Body of pancreas (tissue), 4 donors: ENCODE data around the gene NEK3. TPM values are rescaled to one million over a fixed set of nuclear protein-coding genes. Genes with fewer than 3 reads are reported as not detected.

Experiments used
- ATAC-seq: fragments of 150-250 bp; one replicate; pipeline ENCODE4 v1.9.1; 2016
- DNase-seq, 4 donors: peaks; one replicate each; pipeline ENCODE4 v3.0.0-alpha.2; 2019
- H3K27ac ChIP-seq, 4 donors: fragments of 200-600 bp; sonication (generic); 1 replicate in 3 of 4; 2 replicates in 1 of 4; pipeline versions ENCODE4 v1.5.1 to v1.6.1; 2016 to 2019; ENCODE audit warnings: mild to moderate bottlenecking in 1 of 4, mixed read lengths in 1 of 4, moderate library complexity in 1 of 4
- H3K27me3 ChIP-seq, 2 donors: fragments of 200-600 bp; sonication (generic); one replicate each; pipeline ENCODE4 v1.6.0; 2016; ENCODE audit warnings: mild to moderate bottlenecking in 1 of 2
- H3K36me3 ChIP-seq, 2 donors: fragments of 200-600 bp; sonication (generic); replicated peaks in 1 of 2; 2 replicates each; pipeline ENCODE4 v1.5.1; 2016; ENCODE audit warnings: low read depth in 2 of 2; ENCODE audit not compliant: insufficient read depth in 1 of 2
- H3K4me1 ChIP-seq: fragments of 200-600 bp; sonication (generic); one replicate; pipeline ENCODE4 v1.6.0; 2016
- H3K4me3 ChIP-seq, 2 donors: fragments of 200-600 bp; sonication (generic); 1 replicate in 1 of 2; 2 replicates in 1 of 2; pipeline ENCODE4 v1.5.1; 2016 to 2019
- H3K9me3 ChIP-seq, 3 donors: fragments of 200-600 bp; sonication (generic); 1 replicate in 2 of 3; 2 replicates in 1 of 3; pipeline ENCODE4 v1.5.1; 2016
- POLR2A ChIP-seq, 3 donors: fragments of 450-650 bp; IDR thresholded peaks; one replicate each; pipeline ENCODE4 v1.6.1; 2016; ENCODE audit warnings: antibody characterized with exemption in 3 of 3, mild to moderate bottlenecking in 2 of 3
- WGBS, 2 donors: methylation state at CpG; one replicate each; pipeline ENCODE4 v1.1.5; 2017; 5-methylcytosine and 5-hydroxymethylcytosine counted together
- intact Hi-C: fragments of 100-400 bp; cut with DNase I; formaldehyde crosslinking; loops from one replicate; pipeline ENCODE4 v1.15.1; 2023
- total RNA-seq, 2 donors: library from RNA; depleted of rRNA; stranded (reverse); fragments of >200 nt; gene quantifications; one replicate each; pipeline ENCODE4 v1.1.0, GENCODE V29; 2016
- TF ChIP-seq, protein P1 (sequence below), 7 experiments: fragments of 450-650 bp in 4 of 7; fragments of 200-600 bp in 3 of 7; sonication (generic) in 3 of 7; IDR thresholded peaks; one replicate each; pipeline ENCODE4 v1.5.1; 2016 to 2019; ENCODE audit warnings: antibody characterized with exemption in 7 of 7

Gene NEK3
- total RNA-seq, 2 donors from 2014 or later, result 19.7 to 25.4 TPM

DNA sequence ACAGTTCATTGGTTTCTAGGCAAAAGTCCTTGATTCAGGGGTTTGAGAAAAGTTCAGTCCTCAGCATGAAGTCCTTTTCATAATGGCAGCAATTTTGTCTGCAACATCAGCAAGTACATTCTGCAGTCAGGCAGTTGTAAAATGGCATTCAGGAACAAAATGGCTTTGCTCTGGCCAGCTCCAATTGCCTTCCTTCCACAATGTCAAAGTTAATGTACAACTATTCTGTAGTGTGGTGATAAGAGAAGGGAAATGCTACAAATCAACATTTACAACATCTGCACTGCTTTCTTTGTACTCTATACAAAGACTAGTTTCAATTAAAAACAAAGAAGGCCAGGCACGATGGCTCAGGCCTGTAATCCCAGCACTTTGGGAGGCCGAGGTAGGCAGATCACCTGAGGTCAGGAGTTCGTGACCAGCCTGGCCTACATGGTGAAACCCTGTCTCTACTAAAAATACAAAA is 1.8 kb upstream of the NEK3 start:
- Histone ChIP-seq H3K9me3 (no peaks in the 10 kb centered on the region), H3K36me3 (no peaks in the 10 kb centered on the region), H3K27ac (no peak overlapping the region), H3K4me3 (no peak overlapping the region), H3K4me1 (peaks cover 18% of the 10 kb centered on the region), H3K27me3 (no peaks in the 10 kb centered on the region)
- DNase-seq (no peak), ATAC-seq (no peak)
- WGBS, 2 donors, result 65 to 66% methylated on average over 3 of the region's 3 CpGs
- intact Hi-C loops, result no loop called here
- TF ChIP-seq, protein P1, sequence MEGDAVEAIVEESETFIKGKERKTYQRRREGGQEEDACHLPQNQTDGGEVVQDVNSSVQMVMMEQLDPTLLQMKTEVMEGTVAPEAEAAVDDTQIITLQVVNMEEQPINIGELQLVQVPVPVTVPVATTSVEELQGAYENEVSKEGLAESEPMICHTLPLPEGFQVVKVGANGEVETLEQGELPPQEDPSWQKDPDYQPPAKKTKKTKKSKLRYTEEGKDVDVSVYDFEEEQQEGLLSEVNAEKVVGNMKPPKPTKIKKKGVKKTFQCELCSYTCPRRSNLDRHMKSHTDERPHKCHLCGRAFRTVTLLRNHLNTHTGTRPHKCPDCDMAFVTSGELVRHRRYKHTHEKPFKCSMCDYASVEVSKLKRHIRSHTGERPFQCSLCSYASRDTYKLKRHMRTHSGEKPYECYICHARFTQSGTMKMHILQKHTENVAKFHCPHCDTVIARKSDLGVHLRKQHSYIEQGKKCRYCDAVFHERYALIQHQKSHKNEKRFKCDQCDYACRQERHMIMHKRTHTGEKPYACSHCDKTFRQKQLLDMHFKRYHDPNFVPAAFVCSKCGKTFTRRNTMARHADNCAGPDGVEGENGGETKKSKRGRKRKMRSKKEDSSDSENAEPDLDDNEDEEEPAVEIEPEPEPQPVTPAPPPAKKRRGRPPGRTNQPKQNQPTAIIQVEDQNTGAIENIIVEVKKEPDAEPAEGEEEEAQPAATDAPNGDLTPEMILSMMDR (IDR thresholded peaks at IDR 0.05), result no peak
- no peak for TF ChIP-seq POLR2A (IDR thresholded peaks at IDR 0.05)

DNA sequence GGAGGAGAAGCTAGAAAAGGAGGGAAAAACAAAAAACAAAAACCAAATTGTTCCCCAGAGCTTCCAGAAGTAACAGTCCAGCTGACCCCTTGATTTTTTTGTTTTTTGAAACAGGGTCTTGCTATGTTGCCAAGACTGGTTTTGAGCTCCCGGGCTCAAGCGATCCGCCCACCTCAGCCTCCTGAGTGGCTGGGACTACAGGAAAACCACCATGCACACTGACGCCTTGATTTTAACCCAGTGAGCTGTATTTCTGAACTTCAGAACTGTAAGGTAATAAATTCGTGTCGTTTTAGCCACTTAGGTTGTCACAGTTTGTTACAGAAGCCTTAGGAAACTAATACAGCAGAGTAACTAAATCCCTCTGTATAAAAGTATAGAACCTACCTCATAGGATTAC is 1.1 kb upstream of the NEK3 start:
- no peak for TF ChIP-seq POLR2A (IDR thresholded peaks at IDR 0.05)
- TF ChIP-seq, protein P1 (IDR thresholded peaks at IDR 0.05), result no peak
- Histone ChIP-seq H3K9me3 (no peaks in the 10 kb centered on the region), H3K27ac (no peak overlapping the region), H3K4me1 (peaks cover 18% of the 10 kb centered on the region), H3K36me3 (no peaks in the 10 kb centered on the region), H3K4me3 (no peak overlapping the region), H3K27me3 (no peaks in the 10 kb centered on the region)
- no peak for DNase-seq
- ATAC-seq, result no peak
- WGBS, 2 donors, result 80 to 95% methylated on average over 6 of the region's 6 CpGs
- intact Hi-C loops, result no loop called here

DNA sequence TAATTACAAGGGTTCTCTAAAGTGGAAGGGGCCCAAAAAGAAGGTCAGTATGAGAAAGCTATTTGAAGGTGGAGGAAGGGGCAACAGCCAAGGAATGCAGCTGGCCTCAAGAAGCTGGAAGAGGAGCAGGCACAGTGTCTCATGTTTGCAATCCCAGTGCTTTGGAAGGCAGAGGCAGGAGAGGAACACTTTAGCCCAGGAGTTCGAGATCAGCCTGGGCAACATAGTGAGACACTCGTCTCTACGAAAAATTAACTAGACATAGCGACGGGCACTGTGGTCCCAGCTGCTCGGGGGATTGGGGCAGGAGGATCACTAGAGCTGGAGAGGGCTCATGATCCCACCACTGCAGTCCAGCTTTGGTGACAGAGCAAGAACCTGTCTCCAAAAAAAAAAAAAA is 656 bp upstream of the NEK3 start:
- 89 to 95% methylated on average over 6 of the region's 6 CpGs for WGBS, 2 donors
- DNase-seq, result no peak
- TF ChIP-seq, protein P1 (IDR thresholded peaks at IDR 0.05), result no peak
- TF ChIP-seq POLR2A (IDR thresholded peaks at IDR 0.05), result no peak
- peaks cover 18% of the 10 kb centered on the region for H3K4me1 ChIP-seq
- no peaks in the 10 kb centered on the region for H3K27me3 ChIP-seq
- H3K36me3 ChIP-seq, result no peaks in the 10 kb centered on the region
- H3K27ac ChIP-seq, result no peak overlapping the region
- no peaks in the 10 kb centered on the region for H3K9me3 ChIP-seq
- H3K4me3 ChIP-seq, result no peak overlapping the region
- intact Hi-C loops, result no loop called here
- no peak for ATAC-seq

DNA sequence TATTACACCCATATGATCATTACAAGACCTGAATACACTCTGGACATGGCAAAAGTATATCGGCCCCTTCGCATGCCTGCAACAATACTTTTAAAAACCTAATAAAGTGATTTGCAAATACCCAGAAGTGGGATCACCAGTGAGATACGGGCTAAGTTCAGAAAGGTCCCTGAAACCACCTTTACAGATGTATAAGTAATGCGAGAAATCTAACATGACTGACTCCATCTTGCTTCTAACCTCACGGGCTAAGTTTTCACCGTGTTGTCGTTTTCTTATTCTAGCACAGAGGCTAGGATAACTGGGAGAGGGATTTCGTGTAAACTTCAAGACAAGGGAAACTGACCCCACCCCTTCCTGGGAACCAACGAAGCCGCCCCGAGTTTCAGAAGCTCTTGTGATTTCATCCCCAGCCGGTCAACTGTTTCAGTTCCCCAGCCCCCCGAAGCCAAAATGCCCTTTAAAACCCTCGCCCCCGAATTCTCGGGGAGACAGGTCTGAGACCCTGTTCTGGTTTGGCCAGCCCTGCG is 703 bp downstream of the NEK3 start:
- Histone ChIP-seq H3K36me3 (no peaks in the 10 kb centered on the region), H3K4me3 (peak overlapping the region; percentile 84 to 86), H3K4me1 (peaks cover 18% of the 10 kb centered on the region), H3K9me3 (no peaks in the 10 kb centered on the region), H3K27ac (peak overlapping the region; percentile 30 to 72 (median 60)), H3K27me3 (no peaks in the 10 kb centered on the region)
- intact Hi-C loops, result no loop called here
- TF ChIP-seq, protein P1 (IDR thresholded peaks at IDR 0.05), result no peak
- TF ChIP-seq POLR2A (IDR thresholded peaks at IDR 0.05), result peak in 1 of 3 donors; percentile 24
- DNase-seq (peak in 1 of 4 donors; percentile 29), ATAC-seq (peak; percentile 31)
- WGBS, 2 donors, result 11 to 13% methylated on average over 17 of the region's 17 CpGs

DNA sequence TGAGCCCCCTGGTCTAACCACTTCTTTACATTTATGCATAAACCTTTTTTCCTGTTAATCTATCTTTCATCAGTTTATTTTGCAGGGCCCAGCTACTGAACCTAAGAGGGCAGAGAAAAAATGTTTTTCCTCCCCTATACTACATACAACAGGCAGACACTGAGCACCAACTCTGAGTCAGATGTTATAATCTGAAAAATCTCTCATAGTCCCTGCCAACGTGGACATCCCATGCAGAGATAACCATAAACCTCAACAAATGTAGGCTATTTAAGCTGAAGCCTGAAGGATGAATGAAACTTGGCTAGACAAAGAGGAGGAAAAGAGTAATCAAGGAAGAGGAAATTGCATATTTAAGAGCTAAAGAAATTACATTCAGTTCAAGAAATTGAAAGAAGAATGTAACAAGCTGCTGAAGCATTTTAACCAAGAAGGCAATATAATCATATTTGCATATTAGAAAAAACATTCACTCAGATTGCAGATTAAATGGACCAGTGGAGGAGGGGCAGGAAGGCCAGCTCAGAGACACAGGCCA is 2.6 kb downstream of the NEK3 start:
- Histone ChIP-seq H3K9me3 (no peaks in the 10 kb centered on the region), H3K4me3 (no peak overlapping the region), H3K27ac (no peak overlapping the region), H3K36me3 (no peaks in the 10 kb centered on the region), H3K27me3 (no peaks in the 10 kb centered on the region), H3K4me1 (peaks cover 18% of the 10 kb centered on the region)
- ATAC-seq (no peak), DNase-seq (no peak)
- intact Hi-C loops, result no loop called here
- whole genome bisulfite sequencing, 2 donors, result 43 to 55% methylated on average over 1 of the region's 1 CpG
- no peak for TF ChIP-seq POLR2A (IDR thresholded peaks at IDR 0.05)
- TF ChIP-seq, protein P1 (IDR thresholded peaks at IDR 0.05), result no peak
